K562 (cell line): Measurements from ENCODE around the gene CAMK2G. TPM values are rescaled to one million over a fixed set of nuclear protein-coding genes. Genes with fewer than 3 reads are reported as not detected.
A peak's percentile ranks its signal among the peaks of the same experiment; 100 is the strongest.

Experiments
- BACH1 ChIP-seq: fragments of 200-800 bp; sonication (Bioruptor generic); IDR thresholded peaks from 2 replicates; pipeline ENCODE4 v1.6.1; 2016; ENCODE audit warnings: missing genetic modification characterization, missing compliant biosample characterization
- CHAMP1 ChIP-seq: fragments of 450-650 bp; IDR thresholded peaks from 2 replicates; pipeline ENCODE4 v1.6.1; 2016; ENCODE audit warnings: mild to moderate bottlenecking
- ESRRA ChIP-seq: fragments of 450-650 bp; IDR thresholded peaks from 2 replicates; pipeline ENCODE4 v1.6.1; 2014; ENCODE audit warnings: low read depth, mild to moderate bottlenecking, moderate library complexity, borderline replicate concordance
- JUND ChIP-seq, 2 experiments: IDR thresholded peaks; 2 replicates in 1 of 2; 3 replicates in 1 of 2; pipeline ENCODE4 v1.6.1; 2011; ENCODE audit warnings: borderline replicate concordance in 2 of 2, low read depth in 2 of 2, low read length in 2 of 2, improper control_type of control experiment in 1 of 2, missing biosample characterization in 1 of 2, missing genetic modification characterization in 1 of 2, missing genetic modification reagents in 1 of 2
- KDM1A ChIP-seq, 2 experiments: fragments of 450-650 bp; IDR thresholded peaks; 2 replicates each; pipeline ENCODE4 v1.6.1; 2016; ENCODE audit warnings: mild to moderate bottlenecking in 2 of 2
- PHF20 ChIP-seq: fragments of 450-650 bp; IDR thresholded peaks from 2 replicates; pipeline ENCODE4 v1.6.1; 2018; ENCODE audit not compliant: partially characterized antibody
- SMARCB1 ChIP-seq: IDR thresholded peaks from 2 replicates; pipeline ENCODE4 v1.6.1; 2011; ENCODE audit warnings: improper control_type of control experiment, low read depth; ENCODE audit not compliant: insufficient read length
- TEAD2 ChIP-seq: fragments of 450-650 bp; IDR thresholded peaks from 2 replicates; pipeline ENCODE4 v1.6.1; 2016; ENCODE audit warnings: missing genetic modification characterization, control low read depth, missing compliant biosample characterization
- THRA ChIP-seq: fragments of 450-650 bp; IDR thresholded peaks from 2 replicates; pipeline ENCODE4 v1.6.1; 2017; ENCODE audit warnings: mild to moderate bottlenecking, moderate library complexity
- ZNF224 ChIP-seq: sonication (generic); formaldehyde crosslinking; IDR thresholded peaks from 2 replicates; pipeline ENCODE4 v1.8.0; 2022; ENCODE audit warnings: mild to moderate bottlenecking, missing genetic modification reagents
- ZNF589 ChIP-seq: fragments of 200-800 bp; sonication (Bioruptor generic); IDR thresholded peaks from 2 replicates; pipeline ENCODE4 v1.6.1; 2016; ENCODE audit warnings: low read depth, missing genetic modification characterization, missing compliant biosample characterization
- polyA plus RNA-seq, 8 experiments: library from polyadenylated mRNA; depleted of rRNA in 4 of 8; stranded (reverse) in 5 of 8; unstranded in 3 of 8; fragments of >200 nt; fragmentation: Nextera tagmentation in 2 of 8; fragmentation: Illumina TruSeq in 1 of 8; extraction: Ambion mirVana in 2 of 8; extraction: Trizol in 1 of 8; gene quantifications; 2 replicates each; pipeline versions ENCODE4 v1.2.1 to v1.2.3, GENCODE V29; 2011 to 2014; ENCODE audit warnings: inconsistent platforms in 1 of 8, missing spikeins in 1 of 8
- total RNA-seq, 7 experiments: library from RNA; depleted of rRNA in 6 of 7; stranded (reverse); fragments of >200 nt in 6 of 7; fragmentation: Illumina TruSeq in 2 of 7; extraction: Trizol in 2 of 7; gene quantifications; 2 replicates each; pipeline versions ENCODE4 v1.2.1 to v1.2.3, GENCODE V29; 2011 to 2021; ENCODE audit warnings: low replicate concordance in 1 of 7
- TF ChIP-seq, protein P1 (sequence below): fragments of 250-450 bp; sonication (Bioruptor Pico); IDR thresholded peaks from 2 replicates; pipeline ENCODE4 v1.5.0; 2021
- TF ChIP-seq, protein P2 (sequence below): IDR thresholded peaks from 3 replicates; pipeline ENCODE4 v1.6.1; 2011; ENCODE audit warnings: borderline replicate concordance, mild to moderate bottlenecking; ENCODE audit not compliant: insufficient read length, insufficient read depth
- TF ChIP-seq, protein P3 (sequence below): fragments of 450-650 bp; IDR thresholded peaks from one replicate; pipeline ENCODE4 v1.6.1; 2018; ENCODE audit warnings: mild to moderate bottlenecking, moderate library complexity; ENCODE audit not compliant: partially characterized antibody
- TF ChIP-seq, protein P4 (sequence below): sonication (generic); formaldehyde crosslinking; IDR thresholded peaks from 2 replicates; pipeline ENCODE4 v1.8.0; 2022; ENCODE audit warnings: missing genetic modification reagents, mild to moderate bottlenecking, borderline replicate concordance

The CAMK2G gene
- total and polyA plus RNA-seq, 9 of the 15 experiments (the other 6 are each of a cell fraction or from before 2014, with no cell fraction given) = 9.0 to 37.9 (median 32.6) TPM

DNA sequence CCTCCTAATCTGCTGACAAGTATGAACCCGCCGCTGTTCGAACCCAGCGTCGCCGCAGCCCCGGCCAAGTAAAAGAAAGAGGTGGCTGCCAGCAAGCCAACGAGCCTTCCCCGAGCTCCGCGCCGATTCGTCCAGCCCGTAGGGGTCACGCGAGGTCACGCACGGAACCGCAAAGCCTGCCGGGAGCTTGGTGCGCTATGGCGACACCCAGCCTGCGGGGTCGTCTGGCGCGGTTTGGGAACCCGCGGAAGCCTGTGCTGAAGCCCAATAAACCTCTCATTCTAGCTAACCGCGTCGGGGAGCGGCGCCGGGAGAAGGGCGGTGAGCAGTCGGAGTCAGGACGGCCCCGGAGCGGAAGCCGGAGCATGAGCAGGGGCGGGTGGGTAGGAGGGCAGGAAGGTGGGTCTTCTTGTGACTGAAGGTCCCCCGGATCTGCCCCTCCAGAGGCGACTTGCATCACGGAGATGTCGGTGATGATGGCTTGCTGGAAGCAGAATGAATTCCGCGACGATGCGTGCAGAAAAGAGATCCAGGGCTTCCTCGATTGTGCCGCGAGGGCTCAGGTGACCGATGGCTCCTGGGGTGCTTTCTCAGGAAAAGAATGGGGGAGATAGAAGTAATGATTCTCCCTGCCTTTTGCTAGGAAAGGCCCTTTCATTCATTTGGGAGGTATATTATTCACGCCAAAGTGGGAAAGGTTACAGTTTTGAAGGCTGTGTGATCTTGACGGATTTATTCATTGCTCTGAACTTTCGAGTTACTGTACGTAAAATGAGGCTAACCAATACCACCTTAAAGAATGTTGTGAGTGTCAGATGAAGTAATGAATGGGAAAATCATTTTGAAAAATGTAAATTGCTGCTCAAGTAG, 92.2 kb downstream of the CAMK2G start, which contains the start of gene CHCHD1 (continued):
- no peak for TF ChIP-seq ZNF589
- TF ChIP-seq TEAD2 (tag) = no peak
- TF ChIP-seq SMARCB1 = no peak
- TF ChIP-seq, protein P1, sequence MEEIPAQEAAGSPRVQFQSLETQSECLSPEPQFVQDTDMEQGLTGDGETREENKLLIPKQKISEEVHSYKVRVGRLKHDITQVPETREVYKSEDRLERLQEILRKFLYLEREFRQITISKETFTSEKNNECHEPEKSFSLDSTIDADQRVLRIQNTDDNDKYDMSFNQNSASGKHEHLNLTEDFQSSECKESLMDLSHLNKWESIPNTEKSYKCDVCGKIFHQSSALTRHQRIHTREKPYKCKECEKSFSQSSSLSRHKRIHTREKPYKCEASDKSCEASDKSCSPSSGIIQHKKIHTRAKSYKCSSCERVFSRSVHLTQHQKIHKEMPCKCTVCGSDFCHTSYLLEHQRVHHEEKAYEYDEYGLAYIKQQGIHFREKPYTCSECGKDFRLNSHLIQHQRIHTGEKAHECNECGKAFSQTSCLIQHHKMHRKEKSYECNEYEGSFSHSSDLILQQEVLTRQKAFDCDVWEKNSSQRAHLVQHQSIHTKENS (CRISPR knock-in tag) = no peak
- TF ChIP-seq, protein P2, sequence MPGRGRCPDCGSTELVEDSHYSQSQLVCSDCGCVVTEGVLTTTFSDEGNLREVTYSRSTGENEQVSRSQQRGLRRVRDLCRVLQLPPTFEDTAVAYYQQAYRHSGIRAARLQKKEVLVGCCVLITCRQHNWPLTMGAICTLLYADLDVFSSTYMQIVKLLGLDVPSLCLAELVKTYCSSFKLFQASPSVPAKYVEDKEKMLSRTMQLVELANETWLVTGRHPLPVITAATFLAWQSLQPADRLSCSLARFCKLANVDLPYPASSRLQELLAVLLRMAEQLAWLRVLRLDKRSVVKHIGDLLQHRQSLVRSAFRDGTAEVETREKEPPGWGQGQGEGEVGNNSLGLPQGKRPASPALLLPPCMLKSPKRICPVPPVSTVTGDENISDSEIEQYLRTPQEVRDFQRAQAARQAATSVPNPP = no peak
- TF ChIP-seq ESRRA = peak; percentile 94
- TF ChIP-seq CHAMP1 = no peak
- no peak for TF ChIP-seq KDM1A (IDR thresholded peaks at IDR 0.05)
- TF ChIP-seq BACH1 (tag) = no peak; the same call in 1 of the 2 replicates
- TF ChIP-seq, protein P3, sequence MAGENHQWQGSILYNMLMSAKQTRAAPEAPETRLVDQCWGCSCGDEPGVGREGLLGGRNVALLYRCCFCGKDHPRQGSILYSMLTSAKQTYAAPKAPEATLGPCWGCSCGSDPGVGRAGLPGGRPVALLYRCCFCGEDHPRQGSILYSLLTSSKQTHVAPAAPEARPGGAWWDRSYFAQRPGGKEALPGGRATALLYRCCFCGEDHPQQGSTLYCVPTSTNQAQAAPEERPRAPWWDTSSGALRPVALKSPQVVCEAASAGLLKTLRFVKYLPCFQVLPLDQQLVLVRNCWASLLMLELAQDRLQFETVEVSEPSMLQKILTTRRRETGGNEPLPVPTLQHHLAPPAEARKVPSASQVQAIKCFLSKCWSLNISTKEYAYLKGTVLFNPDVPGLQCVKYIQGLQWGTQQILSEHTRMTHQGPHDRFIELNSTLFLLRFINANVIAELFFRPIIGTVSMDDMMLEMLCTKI = no peak
- TF ChIP-seq JUND (IDR thresholded peaks at IDR 0.05; ENCODE audit: borderline replicate concordance, low read depth, low read length) = peak; percentile 46
- TF ChIP-seq JUND (tag; IDR thresholded peaks at IDR 0.05; ENCODE audit: borderline replicate concordance, low read depth, low read length) = peak; percentile 47; the same call in 1 of the 3 replicates
- TF ChIP-seq, protein P4, sequence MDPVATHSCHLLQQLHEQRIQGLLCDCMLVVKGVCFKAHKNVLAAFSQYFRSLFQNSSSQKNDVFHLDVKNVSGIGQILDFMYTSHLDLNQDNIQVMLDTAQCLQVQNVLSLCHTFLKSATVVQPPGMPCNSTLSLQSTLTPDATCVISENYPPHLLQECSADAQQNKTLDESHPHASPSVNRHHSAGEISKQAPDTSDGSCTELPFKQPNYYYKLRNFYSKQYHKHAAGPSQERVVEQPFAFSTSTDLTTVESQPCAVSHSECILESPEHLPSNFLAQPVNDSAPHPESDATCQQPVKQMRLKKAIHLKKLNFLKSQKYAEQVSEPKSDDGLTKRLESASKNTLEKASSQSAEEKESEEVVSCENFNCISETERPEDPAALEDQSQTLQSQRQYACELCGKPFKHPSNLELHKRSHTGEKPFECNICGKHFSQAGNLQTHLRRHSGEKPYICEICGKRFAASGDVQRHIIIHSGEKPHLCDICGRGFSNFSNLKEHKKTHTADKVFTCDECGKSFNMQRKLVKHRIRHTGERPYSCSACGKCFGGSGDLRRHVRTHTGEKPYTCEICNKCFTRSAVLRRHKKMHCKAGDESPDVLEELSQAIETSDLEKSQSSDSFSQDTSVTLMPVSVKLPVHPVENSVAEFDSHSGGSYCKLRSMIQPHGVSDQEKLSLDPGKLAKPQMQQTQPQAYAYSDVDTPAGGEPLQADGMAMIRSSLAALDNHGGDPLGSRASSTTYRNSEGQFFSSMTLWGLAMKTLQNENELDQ (CRISPR knock-in tag) = no peak
- TF ChIP-seq ZNF224 (CRISPR knock-in tag) = peak; percentile 49; the same call in 1 of the 2 replicates
- TF ChIP-seq PHF20 = peak; percentile 86
- TF ChIP-seq THRA = no peak
